Mesenchymal stem cell (in vitro differentiated cells and primary cell): ENCODE data around the gene ACTMAP.
A peak's percentile ranks its signal among the peaks of the same experiment; 100 is the strongest.

Source experiments
- DNase-seq: peaks from one replicate; pipeline ENCODE4 v3.0.0-alpha.2; 2013
- H2AFZ ChIP-seq: one replicate; pipeline ENCODE4 v1.6.1; 2013; ENCODE audit warnings: low read depth, mild to moderate bottlenecking, control low read depth, inconsistent platforms, low read length, moderate library complexity
- H2AK5ac ChIP-seq: 2 replicates; pipeline ENCODE4 v1.6.1; 2013; ENCODE audit warnings: low read length, moderate library complexity, mild to moderate bottlenecking, inconsistent platforms; ENCODE audit not compliant: severe bottlenecking
- H2BK120ac ChIP-seq: one replicate; pipeline ENCODE4 v1.6.1; 2013; ENCODE audit warnings: low read depth, mild to moderate bottlenecking, inconsistent platforms, low read length, moderate library complexity
- H2BK12ac ChIP-seq, 2 experiments: one replicate each; pipeline ENCODE4 v1.6.1; 2013; ENCODE audit warnings: inconsistent platforms in 2 of 2, low read length in 2 of 2, mild to moderate bottlenecking in 2 of 2, moderate library complexity in 2 of 2, control low read depth in 1 of 2
- H2BK15ac ChIP-seq: one replicate; pipeline ENCODE4 v1.6.1; 2013; ENCODE audit warnings: mild to moderate bottlenecking, low read depth, inconsistent platforms; ENCODE audit not compliant: poor library complexity, severe bottlenecking
- H2BK5ac ChIP-seq: 2 replicates; pipeline ENCODE4 v1.6.1; 2013; ENCODE audit warnings: low read depth, mild to moderate bottlenecking, low read length, control low read depth, inconsistent platforms; ENCODE audit not compliant: poor library complexity, severe bottlenecking
- H3K14ac ChIP-seq, 2 experiments: one replicate each; pipeline ENCODE4 v1.6.1; 2013; ENCODE audit warnings: inconsistent platforms in 2 of 2, low read length in 2 of 2, control low read depth in 1 of 2, mild to moderate bottlenecking in 1 of 2, moderate library complexity in 1 of 2
- H3K18ac ChIP-seq, 2 experiments: one replicate each; pipeline ENCODE4 v1.6.1; 2013; ENCODE audit warnings: inconsistent platforms in 2 of 2, low read length in 2 of 2, control low read depth in 1 of 2, low read depth in 1 of 2, mild to moderate bottlenecking in 1 of 2
- H3K23ac ChIP-seq, 2 experiments: one replicate each; pipeline ENCODE4 v1.6.1; 2013; ENCODE audit warnings: inconsistent platforms in 2 of 2, low read length in 2 of 2, mild to moderate bottlenecking in 2 of 2, moderate library complexity in 2 of 2, control low read depth in 1 of 2
- H3K27ac ChIP-seq: 2 replicates; pipeline ENCODE4 v1.5.1; 2013; ENCODE audit warnings: mild to moderate bottlenecking, moderate library complexity, low read length, control low read depth, inconsistent platforms; ENCODE audit not compliant: poor library complexity, severe bottlenecking
- H3K27me3 ChIP-seq, 2 experiments: 2 replicates each; pipeline versions ENCODE4 v1.6.1 to v1.7.0; 2013; ENCODE audit warnings: low read length in 2 of 2, mild to moderate bottlenecking in 2 of 2, moderate library complexity in 2 of 2, control low read depth in 1 of 2, inconsistent platforms in 1 of 2; ENCODE audit not compliant: control insufficient read depth in 1 of 2, insufficient read depth in 1 of 2
- H3K36me3 ChIP-seq, 2 experiments: 2 replicates each; pipeline versions ENCODE4 v1.6.1 to v1.7.0; 2013; ENCODE audit warnings: low read length in 2 of 2, control low read depth in 1 of 2, inconsistent platforms in 1 of 2, low read depth in 1 of 2, mild to moderate bottlenecking in 1 of 2; ENCODE audit not compliant: insufficient read depth in 2 of 2, control insufficient read depth in 1 of 2
- H3K4ac ChIP-seq, 2 experiments: one replicate each; pipeline ENCODE4 v1.6.1; 2013; ENCODE audit warnings: inconsistent platforms in 2 of 2, low read length in 2 of 2, mild to moderate bottlenecking in 2 of 2, moderate library complexity in 2 of 2, control low read depth in 1 of 2, low read depth in 1 of 2
- H3K4me1 ChIP-seq: 2 replicates; pipeline ENCODE4 v1.6.1; 2013; ENCODE audit warnings: low read depth, low read length, control low read depth; ENCODE audit not compliant: control insufficient read depth, insufficient read depth
- H3K4me2 ChIP-seq: 2 replicates; pipeline ENCODE4 v1.6.1; 2013; ENCODE audit warnings: low read length, mild to moderate bottlenecking, inconsistent platforms; ENCODE audit not compliant: poor library complexity, severe bottlenecking
- H3K4me3 ChIP-seq, 2 experiments: 2 replicates each; pipeline versions ENCODE4 v1.5.1 to v1.7.0; 2013; ENCODE audit warnings: low read length in 2 of 2, mild to moderate bottlenecking in 2 of 2, control low read depth in 1 of 2, low read depth in 1 of 2; ENCODE audit not compliant: insufficient read depth in 1 of 2
- H3K79me1 ChIP-seq: replicated peaks from 2 replicates; pipeline ENCODE4 v1.6.1; 2013; ENCODE audit warnings: mild to moderate bottlenecking, control low read depth, low read length, inconsistent platforms; ENCODE audit not compliant: poor library complexity, severe bottlenecking
- H3K9ac ChIP-seq: 2 replicates; pipeline ENCODE4 v1.7.0; 2013; ENCODE audit warnings: mild to moderate bottlenecking, low read length, moderate library complexity
- H3K9me3 ChIP-seq: 2 replicates; pipeline ENCODE4 v1.7.0; 2013; ENCODE audit warnings: mild to moderate bottlenecking, low read length; ENCODE audit not compliant: control insufficient read depth
- H4K8ac ChIP-seq: one replicate; pipeline ENCODE4 v1.6.1; 2013; ENCODE audit warnings: inconsistent platforms, mild to moderate bottlenecking, low read length, moderate library complexity
- H4K91ac ChIP-seq: one replicate; pipeline ENCODE4 v1.6.1; 2013; ENCODE audit warnings: mild to moderate bottlenecking, low read length, inconsistent platforms
- WGBS: methylation state at CpG from one replicate; pipeline ENCODE4 v1.1.7; 2013; ENCODE audit warnings: mixed read lengths; 5-methylcytosine and 5-hydroxymethylcytosine counted together

Gene ACTMAP

DNA sequence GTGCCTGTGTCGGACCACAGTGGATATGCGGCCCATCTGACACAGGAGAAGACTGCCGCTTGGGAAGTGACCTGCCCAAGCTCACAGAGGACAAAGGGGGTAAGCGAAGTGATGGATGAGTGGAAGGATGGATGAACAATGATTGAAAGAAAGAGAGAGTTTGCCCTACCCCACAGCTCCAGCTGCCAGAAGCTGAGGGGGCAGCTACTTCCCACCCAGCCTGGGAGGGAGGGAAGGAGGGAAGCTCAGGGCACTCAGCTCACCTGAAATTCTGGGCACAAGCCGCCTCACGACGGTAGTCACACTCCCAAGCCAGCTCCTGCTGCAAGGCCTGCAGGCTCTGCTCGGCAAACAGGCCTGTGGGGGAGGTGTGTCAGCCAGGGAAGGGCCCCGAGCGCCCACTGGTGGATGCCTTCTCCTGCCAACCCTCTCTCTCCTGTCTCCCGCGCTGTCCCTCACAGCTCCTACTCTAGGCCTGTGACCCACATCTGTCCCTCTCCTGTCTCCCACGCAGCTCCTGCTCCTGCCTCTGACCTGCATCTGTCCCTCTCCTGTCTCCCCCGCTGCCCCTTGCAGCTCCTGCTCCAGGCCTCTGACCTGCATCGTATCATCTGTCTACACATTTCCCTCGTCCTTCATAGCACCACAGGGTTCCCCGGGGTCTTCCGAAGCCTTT lies 47.8 kb downstream of the ACTMAP start:
- peak overlapping the region; percentile 21 for H4K91ac ChIP-seq
- no peak overlapping the region for H2BK12ac ChIP-seq

DNA sequence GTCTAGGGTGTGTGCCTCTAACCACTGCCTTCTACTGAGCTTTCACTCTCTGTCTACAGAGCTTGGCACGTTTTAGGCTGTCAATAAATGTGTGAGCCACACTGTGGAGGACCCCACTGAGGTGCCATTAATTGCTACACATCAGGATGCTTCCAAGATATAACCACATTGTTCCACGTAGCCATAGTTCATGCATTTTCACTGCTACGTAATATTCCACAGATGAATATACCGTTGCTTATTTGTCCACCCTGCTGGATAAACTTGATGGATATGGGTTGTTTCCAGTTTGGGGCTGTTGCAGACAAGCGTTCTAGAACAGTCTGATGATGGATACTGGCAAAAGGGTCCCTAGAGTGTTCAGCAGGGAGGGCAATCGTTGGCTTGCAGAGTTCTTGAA lies 48.5 kb downstream of the ACTMAP start:
- Histone ChIP-seq H3K9me3 (no peaks in the 10 kb centered on the region), H3K27ac (no peak overlapping the region), H2BK12ac (no peak overlapping the region), H3K36me3 (peaks cover 59 to 77% of the 10 kb centered on the region in 2 experiments), H2AFZ (no peak overlapping the region), H2BK15ac (no peak overlapping the region), H2BK120ac (no peak overlapping the region), H4K91ac (no peak overlapping the region), H3K27me3 (no peaks in the 10 kb centered on the region), H3K14ac (no peak overlapping the region), H3K9ac (no peak overlapping the region), H3K79me1 (peaks cover 15% of the 10 kb centered on the region), H3K23ac (no peak overlapping the region), H3K4me2 (no peak overlapping the region), H3K4me1 (peaks cover 7% of the 10 kb centered on the region), H2BK5ac (no peak overlapping the region), H4K8ac (no peak overlapping the region), H3K4ac (no peak overlapping the region), H3K18ac (no peak overlapping the region), H2AK5ac (no peak overlapping the region), H3K4me3 (no peak overlapping the region)
- no peak for DNase-seq
- WGBS: 97% methylated on average over 5 of the region's 6 CpGs

More for the DNA sequence above, 47.8 kb downstream of the ACTMAP start:
- 73% methylated on average over 18 of the region's 18 CpGs for WGBS
- Histone ChIP-seq H3K4me1 (peaks cover 7% of the 10 kb centered on the region), H3K4ac (peak overlapping the region in 1 of 2 experiments; percentile 70), H4K8ac (peak overlapping the region; percentile 63), H2BK15ac (peak overlapping the region; percentile 46), H3K9ac (no peak overlapping the region), H3K23ac (no peak overlapping the region), H3K27me3 (no peaks in the 10 kb centered on the region), H2BK120ac (no peak overlapping the region), H2BK5ac (no peak overlapping the region), H2AFZ (no peak overlapping the region), H3K27ac (no peak overlapping the region), H3K14ac (no peak overlapping the region), H3K36me3 (peaks cover 62 to 74% of the 10 kb centered on the region in 2 experiments), H3K4me3 (no peak overlapping the region), H3K79me1 (peaks cover 15% of the 10 kb centered on the region), H3K18ac (no peak overlapping the region), H3K4me2 (no peak overlapping the region), H3K9me3 (no peaks in the 10 kb centered on the region), H2AK5ac (no peak overlapping the region)
- DNase-seq: peak; percentile 28

DNA sequence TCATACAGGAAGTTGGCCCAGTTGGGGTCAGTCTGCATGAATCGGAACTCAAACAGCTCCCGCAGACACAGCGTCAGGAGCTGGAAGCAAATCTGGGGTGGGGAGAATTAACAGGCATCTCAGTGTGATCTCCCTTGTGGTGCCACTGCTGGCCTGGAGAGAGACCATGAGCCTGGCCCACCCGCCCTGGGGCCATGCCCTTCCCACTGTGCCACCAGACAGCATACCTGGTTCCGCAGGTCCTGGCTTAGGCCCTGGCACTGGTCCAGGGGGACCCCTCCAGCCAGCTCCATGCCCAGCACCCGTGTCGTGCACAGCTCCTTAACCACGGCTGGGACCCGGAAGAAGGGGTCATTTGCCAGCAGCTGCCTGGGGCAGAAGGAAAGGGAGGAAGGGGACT lies 50.2 kb downstream of the ACTMAP start:
- Histone ChIP-seq H3K18ac (no peak overlapping the region), H4K8ac (no peak overlapping the region), H3K27me3 (no peaks in the 10 kb centered on the region), H3K27ac (no peak overlapping the region), H3K4ac (no peak overlapping the region), H3K79me1 (peaks cover 9% of the 10 kb centered on the region), H2AFZ (no peak overlapping the region), H3K9ac (no peak overlapping the region), H2BK15ac (no peak overlapping the region), H2BK5ac (no peak overlapping the region), H3K36me3 (peaks cover 68 to 75% of the 10 kb centered on the region in 2 experiments), H2BK12ac (no peak overlapping the region), H3K4me1 (peaks cover 6% of the 10 kb centered on the region), H2AK5ac (no peak overlapping the region), H3K23ac (no peak overlapping the region), H3K9me3 (no peaks in the 10 kb centered on the region), H3K14ac (no peak overlapping the region), H3K4me2 (no peak overlapping the region), H2BK120ac (no peak overlapping the region), H3K4me3 (no peak overlapping the region), H4K91ac (no peak overlapping the region)
- no peak for DNase-seq
- 94% methylated on average over 9 of the region's 9 CpGs for WGBS

DNA sequence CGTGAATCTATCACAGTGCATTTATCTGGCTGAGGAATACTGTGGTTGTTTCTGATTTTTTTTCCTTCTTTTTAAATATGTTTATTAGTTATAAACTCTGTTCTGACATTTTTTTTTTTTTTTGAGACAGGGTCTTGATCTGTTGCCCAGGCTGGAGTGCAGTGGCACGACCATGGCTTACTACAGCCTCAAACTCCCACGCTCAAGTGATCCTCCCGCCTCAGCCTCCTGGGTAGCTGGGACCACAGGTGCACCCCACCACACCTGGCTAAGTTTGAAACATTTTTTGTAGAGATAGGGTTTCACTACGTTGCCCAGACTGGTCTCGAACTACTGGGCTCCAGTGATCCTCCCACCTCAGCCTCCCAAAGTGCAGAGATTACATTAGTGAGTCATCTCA lies 53.3 kb downstream of the ACTMAP start:
- Histone ChIP-seq H3K9ac (no peak overlapping the region), H2BK15ac (no peak overlapping the region), H4K91ac (no peak overlapping the region), H3K4me3 (no peak overlapping the region), H3K36me3 (peaks cover 52 to 73% of the 10 kb centered on the region in 2 experiments), H3K14ac (no peak overlapping the region), H2AFZ (no peak overlapping the region), H3K23ac (no peak overlapping the region), H3K79me1 (no peaks in the 10 kb centered on the region), H2AK5ac (no peak overlapping the region), H2BK5ac (no peak overlapping the region), H4K8ac (no peak overlapping the region), H2BK12ac (no peak overlapping the region), H3K4me2 (no peak overlapping the region), H3K18ac (no peak overlapping the region), H3K27ac (no peak overlapping the region), H3K4me1 (peaks cover 6% of the 10 kb centered on the region), H3K9me3 (no peaks in the 10 kb centered on the region), H3K27me3 (no peaks in the 10 kb centered on the region), H3K4ac (no peak overlapping the region), H2BK120ac (no peak overlapping the region)
- no peak for DNase-seq
- WGBS: 98% methylated on average over 4 of the region's 6 CpGs
